ENCODE measurements around the gene GK2.

- TF ChIP-seq POLR2A (IDR thresholded peaks at IDR 0.05) (no peak), CTCF (IDR thresholded peaks at IDR 0.05) (no peak), POLR2AphosphoS5 (IDR thresholded peaks at IDR 0.05) (no peak)
These were observed 38.0 kb downstream of the GK2 start for GRCh38 chr4:79370026-79370425.

Measured in breast epithelium (tissue), 3 donors.